HepG2 (cell line): ENCODE results near the gene PDE6C. TPM values are rescaled to one million over a fixed set of nuclear protein-coding genes. Genes with fewer than 3 reads are reported as not detected.

Experiments
- ATF3 ChIP-seq: sonication (generic); formaldehyde crosslinking; IDR thresholded peaks from 2 replicates; pipeline ENCODE4 v1.4.0; 2020; ENCODE audit warnings: missing genetic modification reagents
- ELF1 ChIP-seq: sonication (generic); formaldehyde crosslinking; IDR thresholded peaks from 2 replicates; pipeline ENCODE4 v1.4.0; 2020; ENCODE audit warnings: missing genetic modification reagents
- GATAD1 ChIP-seq: IDR thresholded peaks from 2 replicates; pipeline ENCODE4 v1.6.1; 2016; ENCODE audit warnings: missing genetic modification reagents, missing compliant biosample characterization
- MTA3 ChIP-seq: sonication (generic); formaldehyde crosslinking; IDR thresholded peaks from 2 replicates; pipeline ENCODE4 v1.4.0; 2020; ENCODE audit warnings: missing genetic modification reagents
- MTERF4 ChIP-seq: sonication (generic); formaldehyde crosslinking; IDR thresholded peaks from 2 replicates; pipeline ENCODE4 v1.8.0; 2023; ENCODE audit warnings: mild to moderate bottlenecking, missing genetic modification reagents
- NCOA1 ChIP-seq: sonication (generic); formaldehyde crosslinking; IDR thresholded peaks from 2 replicates; pipeline ENCODE4 v1.9.0; 2021; ENCODE audit warnings: missing genetic modification reagents
- PBX2 ChIP-seq: IDR thresholded peaks from 2 replicates; pipeline ENCODE4 v1.6.1; 2016; ENCODE audit warnings: control low read depth
- POGK ChIP-seq: sonication (generic); formaldehyde crosslinking; conservative IDR thresholded peaks from 2 replicates; pipeline ENCODE4 v1.8.0; 2022; ENCODE audit warnings: mild to moderate bottlenecking, moderate library complexity, missing genetic modification reagents
- RNF219 ChIP-seq: sonication (generic); formaldehyde crosslinking; IDR thresholded peaks from 2 replicates; pipeline ENCODE4 v1.5.0; 2020; ENCODE audit warnings: mild to moderate bottlenecking, missing genetic modification reagents
- SATB2 ChIP-seq: sonication (generic); formaldehyde crosslinking; IDR thresholded peaks from 2 replicates; pipeline ENCODE4 v1.5.0; 2020; ENCODE audit warnings: missing genetic modification reagents
- ZBED4 ChIP-seq: sonication (generic); formaldehyde crosslinking; IDR thresholded peaks from 2 replicates; pipeline ENCODE4 v1.4.0; 2020; ENCODE audit warnings: missing genetic modification reagents, borderline replicate concordance
- ZNF282 ChIP-seq: fragments of 450-650 bp; IDR thresholded peaks from 2 replicates; pipeline ENCODE4 v1.6.1; 2018; ENCODE audit not compliant: partially characterized antibody
- ZNF333 ChIP-seq: sonication (generic); formaldehyde crosslinking; IDR thresholded peaks from 2 replicates; pipeline ENCODE4 v1.4.0; 2020; ENCODE audit warnings: mild to moderate bottlenecking, missing genetic modification reagents, borderline replicate concordance
- ZNF766 ChIP-seq: sonication (generic); formaldehyde crosslinking; IDR thresholded peaks from 2 replicates; pipeline ENCODE4 v1.5.0; 2020; ENCODE audit warnings: missing genetic modification reagents, borderline replicate concordance
- ZNF770 ChIP-seq: sonication (generic); formaldehyde crosslinking; IDR thresholded peaks from 2 replicates; pipeline ENCODE4 v1.5.0; 2020; ENCODE audit warnings: mild to moderate bottlenecking, missing genetic modification reagents
- ZNF772 ChIP-seq: sonication (generic); formaldehyde crosslinking; IDR thresholded peaks from 2 replicates; pipeline ENCODE4 v1.5.0; 2020; ENCODE audit warnings: mild to moderate bottlenecking, missing genetic modification reagents
- polyA plus RNA-seq, 8 experiments: library from polyadenylated mRNA; depleted of rRNA in 3 of 8; stranded (reverse) in 7 of 8; unstranded in 1 of 8; fragments of >200 nt; fragmentation: Illumina TruSeq in 4 of 8; extraction: Trizol in 4 of 8; gene quantifications; 2 replicates each; pipeline versions ENCODE4 v1.2.1 to v1.2.3, GENCODE V29; 2011 to 2016; ENCODE audit warnings: low read depth in 4 of 8, missing spikeins in 1 of 8, mixed read lengths in 1 of 8; ENCODE audit not compliant: insufficient read depth in 1 of 8
- total RNA-seq, 5 experiments: library from RNA; depleted of rRNA; stranded (reverse); fragments of >200 nt; fragmentation: Illumina TruSeq; extraction: Trizol; gene quantifications; 2 replicates each; pipeline ENCODE4 v1.2.3, GENCODE V29; 2016; ENCODE audit warnings: low read depth in 1 of 5

Gene PDE6C
- total and polyA plus RNA-seq, 2 of the 13 experiments (the other 11 are each of a cell fraction or from before 2014, with no cell fraction given), result 0.64 TPM; not detected in 1

- TF ChIP-seq ZNF772 (CRISPR knock-in tag) (peak; percentile 56), NCOA1 (CRISPR knock-in tag) (no peak; the same call in 1 of the 2 replicates), ZNF766 (CRISPR knock-in tag) (peak; percentile 81; the same call in 1 of the 2 replicates), SATB2 (no peak), ELF1 (CRISPR knock-in tag) (peak; percentile 28; the same call in 1 of the 2 replicates), GATAD1 (0 out of 2 replicates have a peak, but pooled peaks have one; percentile 14), PBX2 (CRISPR knock-in tag) (no peak), ZNF770 (CRISPR knock-in tag) (peak; percentile 73), ZBED4 (CRISPR knock-in tag) (peak; percentile 51; the same call in 1 of the 2 replicates), ZNF333 (peak; percentile 81; the same call in 1 of the 2 replicates), ZNF282 (no peak), POGK (CRISPR knock-in tag) (peak; percentile 94), MTA3 (CRISPR knock-in tag) (no peak), MTERF4 (CRISPR knock-in tag) (no peak), RNF219 (CRISPR knock-in tag) (no peak; the same call in 1 of the 2 replicates), ATF3 (CRISPR knock-in tag) (peak; percentile 95)
Measured at GRCh38 chr10:93601146-93601773, 11.1 kb upstream of the PDE6C start, which contains the start of gene RBP4 (continued).
